ENCODE data around the gene ZBTB16. TPM values are rescaled to one million over a fixed set of nuclear protein-coding genes. Genes with fewer than 3 reads are reported as not detected.

ZBTB16 gene
- total RNA-seq, 2 experiments from 2014 or later: 19.1 to 20.6 TPM

- Mint-ChIP-seq H3K4me3 (peak overlapping the region; percentile 59), H3K36me3 (ENCODE audit: low read depth) (no peaks in the 10 kb centered on the region), H3K4me1 (ENCODE audit: low read depth) (peaks cover 73% of the 10 kb centered on the region), H3K9me3 (no peaks in the 10 kb centered on the region), H3K27ac (peak overlapping the region; percentile 72), H3K27me3 (no peaks in the 10 kb centered on the region)
- ChIA-PET CTCF (no interaction called here), POLR2A (no interaction called here)
- peak in 5 of 14 experiments; percentile 5 to 45 (median 37) for DNase-seq
- Histone ChIP-seq H3K27ac (ENCODE audit: low read depth in 1 of 2, low read length in 2 of 2) (no peak overlapping the region), H3K4me3 (ENCODE audit: low read length) (no peak overlapping the region), H3K9me3 (ENCODE audit: control insufficient read depth in 1 of 2, insufficient read depth in 1 of 2, low read length in 2 of 2) (no peaks in the 10 kb centered on the region), H3K4me1 (ENCODE audit: insufficient read depth, low read length) (peaks cover 29% of the 10 kb centered on the region), H3K27me3 (ENCODE audit: control insufficient read depth in 1 of 2, insufficient read depth in 2 of 2, low read length in 2 of 2) (no peaks in the 10 kb centered on the region), H3K36me3 (ENCODE audit: insufficient read depth, low read length) (no peaks in the 10 kb centered on the region)
- no peak for TF ChIP-seq CTCF (IDR thresholded peaks at IDR 0.05)
- ATAC-seq (ENCODE audit: poor library complexity): peak; percentile 79
- intact Hi-C loops (cut with DNase I, micrococcal nuclease): loop anchor here in 1 of 2 experiments (5.0 kb wide), 1 partner anchor 59 kb away; no protein-coding TSS in a partner anchor
Measured at GRCh38 chr11:114102993-114103896, 43.7 kb downstream of the ZBTB16 start.

- no peak overlapping the region for H3K4me3 Mint-ChIP-seq
- H3K9me3 Mint-ChIP-seq: no peaks in the 10 kb centered on the region
- no peaks in the 10 kb centered on the region for H3K9me3 ChIP-seq (ENCODE audit: control insufficient read depth in 1 of 2, insufficient read depth in 1 of 2, low read length in 2 of 2)
- no peak overlapping the region for H3K27ac ChIP-seq (ENCODE audit: low read depth in 1 of 2, low read length in 2 of 2)
- ChIA-PET CTCF (interaction anchor here (0.7 kb wide), 1 partner anchor 57 kb away, joined by 3 read pairs; no protein-coding TSS in a partner anchor), POLR2A (interaction anchor here (1.0 kb wide), 1 partner anchor 53 kb away, joined by 3 read pairs; no protein-coding TSS in a partner anchor)
- H3K4me3 ChIP-seq (ENCODE audit: low read length): no peak overlapping the region
- H3K36me3 Mint-ChIP-seq (ENCODE audit: low read depth): no peaks in the 10 kb centered on the region
- no peaks in the 10 kb centered on the region for H3K36me3 ChIP-seq (ENCODE audit: insufficient read depth, low read length)
- no peaks in the 10 kb centered on the region for H3K27me3 Mint-ChIP-seq
- TF ChIP-seq CTCF (IDR thresholded peaks at IDR 0.05): no peak
- no peak for ATAC-seq (ENCODE audit: poor library complexity)
- intact Hi-C loops (cut with DNase I, micrococcal nuclease): no loop called here
- H3K27me3 ChIP-seq (ENCODE audit: control insufficient read depth in 1 of 2, insufficient read depth in 2 of 2, low read length in 2 of 2): peaks cover 0 to 4% of the 10 kb centered on the region in 2 experiments
- H3K4me1 Mint-ChIP-seq (ENCODE audit: low read depth): peaks cover 64% of the 10 kb centered on the region
- H3K4me1 ChIP-seq (ENCODE audit: insufficient read depth, low read length): peaks cover 29% of the 10 kb centered on the region
- no peak overlapping the region for H3K27ac Mint-ChIP-seq
- DNase-seq: no peak
Measured at GRCh38 chr11:114105611-114106010, 46.1 kb downstream of the ZBTB16 start.

- Mint-ChIP-seq H3K27ac (no peak overlapping the region), H3K27me3 (peaks cover 2% of the 10 kb centered on the region), H3K9me3 (no peaks in the 10 kb centered on the region), H3K4me1 (ENCODE audit: low read depth) (peaks cover 68% of the 10 kb centered on the region), H3K36me3 (ENCODE audit: low read depth) (no peaks in the 10 kb centered on the region), H3K4me3 (no peak overlapping the region)
- Histone ChIP-seq H3K27ac (ENCODE audit: low read depth in 1 of 2, low read length in 2 of 2) (no peak overlapping the region), H3K36me3 (ENCODE audit: insufficient read depth, low read length) (no peaks in the 10 kb centered on the region), H3K27me3 (ENCODE audit: control insufficient read depth in 1 of 2, insufficient read depth in 2 of 2, low read length in 2 of 2) (peaks cover 0 to 4% of the 10 kb centered on the region in 2 experiments), H3K9me3 (ENCODE audit: control insufficient read depth in 1 of 2, insufficient read depth in 1 of 2, low read length in 2 of 2) (no peaks in the 10 kb centered on the region), H3K4me1 (ENCODE audit: insufficient read depth, low read length) (peaks cover 29% of the 10 kb centered on the region), H3K4me3 (ENCODE audit: low read length) (no peak overlapping the region)
- ChIA-PET CTCF (interaction anchor here (0.7 kb wide), 1 partner anchor 58 kb away, joined by 3 read pairs; no protein-coding TSS in a partner anchor), POLR2A (interaction anchor here (1.0 kb wide), 1 partner anchor 52 kb away, joined by 3 read pairs; no protein-coding TSS in a partner anchor)
- TF ChIP-seq CTCF (IDR thresholded peaks at IDR 0.05): no peak
- intact Hi-C loops (cut with DNase I, micrococcal nuclease): no loop called here
- ATAC-seq (ENCODE audit: poor library complexity) (no peak), DNase-seq (no peak)
Measured at GRCh38 chr11:114106047-114106446, 46.5 kb downstream of the ZBTB16 start.
